ENCODE results near the gene BPIFA1. TPM values are rescaled to one million over a fixed set of nuclear protein-coding genes. Genes with fewer than 3 reads are reported as not detected.

Gene BPIFA1
- total and polyA plus RNA-seq, 9 of the 15 experiments (the other 6 are each of a cell fraction or from before 2014, with no cell fraction given): not detected

DNA sequence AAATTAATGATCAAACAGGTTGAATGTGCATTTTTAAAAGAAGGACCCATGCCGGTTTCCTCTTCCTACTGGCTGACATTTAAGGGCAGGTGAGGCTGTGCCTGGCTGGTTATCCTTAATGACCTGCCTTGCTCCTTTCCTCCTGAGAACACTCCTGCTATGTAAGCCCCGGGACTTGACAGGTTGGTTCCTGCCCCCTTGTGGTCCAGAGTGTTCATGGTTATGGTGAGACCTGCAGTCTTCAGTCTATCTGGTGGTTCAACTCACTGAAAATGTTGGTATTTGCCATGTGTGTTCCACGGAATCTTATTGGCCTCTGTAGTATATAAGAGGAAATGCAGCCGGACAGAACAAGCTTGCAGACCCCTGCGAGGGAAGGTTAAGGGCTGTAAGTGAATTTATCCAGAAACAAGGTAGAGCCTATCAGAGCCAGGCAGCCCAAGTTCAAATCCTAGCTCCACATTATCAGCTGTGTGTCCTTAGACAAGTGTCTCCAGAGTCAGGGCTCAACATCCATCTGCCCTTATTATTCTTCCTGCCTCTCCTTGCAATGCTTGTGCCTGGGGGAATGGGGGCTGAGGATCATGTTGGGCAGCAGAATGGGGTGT, 23.9 kb upstream of the BPIFA1 start:
- FAIRE-seq: peak; percentile 89
- H3K9me1 ChIP-seq (ENCODE audit: control insufficient read depth, insufficient read depth, low read length): no peaks in the 10 kb centered on the region
- H3K9me3 ChIP-seq (replicated peaks; ENCODE audit: control insufficient read depth, insufficient read depth, low read depth, low read length): no peaks in the 10 kb centered on the region
- H2AFZ ChIP-seq (ENCODE audit: low read depth, low read length): no peak overlapping the region
- no peak overlapping the region for H3K9ac ChIP-seq (ENCODE audit: insufficient read depth in 1 of 2, low read depth in 2 of 2, low read length in 2 of 2)
- H3K4me3 ChIP-seq: no peak overlapping the region
- no TSS peak for BruUV-seq (replicated peaks)
- CTCF ChIA-PET (ENCODE audit: low intra/inter-chr PET ratio): interaction anchor here (0.9 to 1.1 kb wide), 2 partner anchors 116 to 310 kb away, joined by 3 to 5 read pairs; no protein-coding TSS in a partner anchor
- H3K4me1 ChIP-seq (replicated peaks in 1 of 2; ENCODE audit: control insufficient read depth in 2 of 2, insufficient read depth in 2 of 2, low read length in 2 of 2): no peaks in the 10 kb centered on the region; a peak in 1 of 5 replicates
- peaks cover 4% of the 10 kb centered on the region; the same call in 1 of the 2 replicates for H4K20me1 ChIP-seq (replicated peaks; ENCODE audit: control insufficient read depth, insufficient read depth, low read length)
- ATAC-seq: peak; percentile 93
- no peak overlapping the region for H3K4me2 ChIP-seq (ENCODE audit: insufficient read depth, low read length)
- POLR2A ChIA-PET: interaction anchor here (0.6 to 1.4 kb wide), 3 partner anchors 48 to 118 kb away, joined by 3 to 4 read pairs (median 4); no protein-coding TSS in a partner anchor
- no peak overlapping the region for H3K27ac ChIP-seq (ENCODE audit: extremely low read depth, low read depth, low read length)
- 0% methylated on average over 5 of the region's 5 CpGs for WGBS (ENCODE audit: insufficient coverage, low coverage, missing lambda C conversion rate)
- in situ Hi-C loops (cut with MboI): no loop called here
- peaks cover 0 to 6% of the 10 kb centered on the region in 2 experiments; a peak in 4 of 5 replicates for H3K27me3 ChIP-seq (ENCODE audit: control insufficient read depth in 2 of 2, insufficient read depth in 2 of 2, low read length in 2 of 2)
- intact Hi-C loops (cut with micrococcal nuclease): loop anchor here (5.0 kb wide), 1 partner anchor 115 kb away; no protein-coding TSS in a partner anchor
- no peaks in the 10 kb centered on the region for H3K79me2 ChIP-seq (ENCODE audit: control insufficient read depth, insufficient read depth, low read length)
- no peaks in the 10 kb centered on the region for H3K36me3 ChIP-seq (ENCODE audit: control insufficient read depth, insufficient read depth, low read length)
- peak; percentile 61 to 68 (median 67) for DNase-seq (ENCODE audit: extremely low read depth in 1 of 4, low spot score in 3 of 4)
- TF ChIP-seq RAD21 (CRISPR knock-in tag; conservative IDR thresholded peaks at IDR 0.05 in 1 of 2, IDR thresholded peaks at IDR 0.05 in 1 of 2) (peak in 1 of 2 experiments; percentile 63; a peak in 2 of 4 replicates), CTCF (IDR thresholded peaks at IDR 0.05 in 2 of 3, conservative IDR thresholded peaks at IDR 0.05 in 1 of 3; ENCODE audit: insufficient read depth in 2 of 3, low read depth in 1 of 3, low read length in 3 of 3) (peak; percentile 61 to 62 (median 61); a peak in 5 of 6 replicates), SMC3 (conservative IDR thresholded peaks at IDR 0.05; ENCODE audit: insufficient read depth, low read depth, low read length) (peak; percentile 40; the same call in 1 of the 2 replicates), C11orf30 (IDR thresholded peaks at IDR 0.05; ENCODE audit: low read depth) (no peak), SMARCA4 (IDR thresholded peaks at IDR 0.05) (no peak)
- TF ChIP-seq, protein P1, sequence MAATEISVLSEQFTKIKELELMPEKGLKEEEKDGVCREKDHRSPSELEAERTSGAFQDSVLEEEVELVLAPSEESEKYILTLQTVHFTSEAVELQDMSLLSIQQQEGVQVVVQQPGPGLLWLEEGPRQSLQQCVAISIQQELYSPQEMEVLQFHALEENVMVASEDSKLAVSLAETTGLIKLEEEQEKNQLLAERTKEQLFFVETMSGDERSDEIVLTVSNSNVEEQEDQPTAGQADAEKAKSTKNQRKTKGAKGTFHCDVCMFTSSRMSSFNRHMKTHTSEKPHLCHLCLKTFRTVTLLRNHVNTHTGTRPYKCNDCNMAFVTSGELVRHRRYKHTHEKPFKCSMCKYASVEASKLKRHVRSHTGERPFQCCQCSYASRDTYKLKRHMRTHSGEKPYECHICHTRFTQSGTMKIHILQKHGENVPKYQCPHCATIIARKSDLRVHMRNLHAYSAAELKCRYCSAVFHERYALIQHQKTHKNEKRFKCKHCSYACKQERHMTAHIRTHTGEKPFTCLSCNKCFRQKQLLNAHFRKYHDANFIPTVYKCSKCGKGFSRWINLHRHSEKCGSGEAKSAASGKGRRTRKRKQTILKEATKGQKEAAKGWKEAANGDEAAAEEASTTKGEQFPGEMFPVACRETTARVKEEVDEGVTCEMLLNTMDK (IDR thresholded peaks at IDR 0.05; ENCODE audit: borderline replicate concordance, insufficient read depth, low read depth, low read length, poor library complexity, severe bottlenecking): peak; percentile 83
- TF ChIP-seq, protein P2, sequence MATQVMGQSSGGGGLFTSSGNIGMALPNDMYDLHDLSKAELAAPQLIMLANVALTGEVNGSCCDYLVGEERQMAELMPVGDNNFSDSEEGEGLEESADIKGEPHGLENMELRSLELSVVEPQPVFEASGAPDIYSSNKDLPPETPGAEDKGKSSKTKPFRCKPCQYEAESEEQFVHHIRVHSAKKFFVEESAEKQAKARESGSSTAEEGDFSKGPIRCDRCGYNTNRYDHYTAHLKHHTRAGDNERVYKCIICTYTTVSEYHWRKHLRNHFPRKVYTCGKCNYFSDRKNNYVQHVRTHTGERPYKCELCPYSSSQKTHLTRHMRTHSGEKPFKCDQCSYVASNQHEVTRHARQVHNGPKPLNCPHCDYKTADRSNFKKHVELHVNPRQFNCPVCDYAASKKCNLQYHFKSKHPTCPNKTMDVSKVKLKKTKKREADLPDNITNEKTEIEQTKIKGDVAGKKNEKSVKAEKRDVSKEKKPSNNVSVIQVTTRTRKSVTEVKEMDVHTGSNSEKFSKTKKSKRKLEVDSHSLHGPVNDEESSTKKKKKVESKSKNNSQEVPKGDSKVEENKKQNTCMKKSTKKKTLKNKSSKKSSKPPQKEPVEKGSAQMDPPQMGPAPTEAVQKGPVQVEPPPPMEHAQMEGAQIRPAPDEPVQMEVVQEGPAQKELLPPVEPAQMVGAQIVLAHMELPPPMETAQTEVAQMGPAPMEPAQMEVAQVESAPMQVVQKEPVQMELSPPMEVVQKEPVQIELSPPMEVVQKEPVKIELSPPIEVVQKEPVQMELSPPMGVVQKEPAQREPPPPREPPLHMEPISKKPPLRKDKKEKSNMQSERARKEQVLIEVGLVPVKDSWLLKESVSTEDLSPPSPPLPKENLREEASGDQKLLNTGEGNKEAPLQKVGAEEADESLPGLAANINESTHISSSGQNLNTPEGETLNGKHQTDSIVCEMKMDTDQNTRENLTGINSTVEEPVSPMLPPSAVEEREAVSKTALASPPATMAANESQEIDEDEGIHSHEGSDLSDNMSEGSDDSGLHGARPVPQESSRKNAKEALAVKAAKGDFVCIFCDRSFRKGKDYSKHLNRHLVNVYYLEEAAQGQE (IDR thresholded peaks at IDR 0.05; ENCODE audit: borderline replicate concordance): peak; percentile 59; the same call in 1 of the 2 replicates
- TF ChIP-seq, protein P2 (CRISPR knock-in tag; IDR thresholded peaks at IDR 0.05; ENCODE audit: low read depth): no peak

Data from K562 (cell line).